Activated CD4-positive, alpha-beta T cell treated with anti-CD3 and anti-CD28 coated beads, Interleukin-10, Interleukin-2, amounts not matched to agents 100 ng/mL and 50 ng/mL, durations not matched to agents 16 hours and 8 hours (primary cell): Measurements from ENCODE around the gene CNKSR3.

Source experiments
- DNase-seq: peaks from one replicate; pipeline ENCODE4 v3.0.0-alpha.2; 2020

The CNKSR3 gene

GRCh38 chr6:154448448-154449096 lies 61.9 kb downstream of the CNKSR3 start:
- DNase-seq = no peak

- no peak for DNase-seq
Measured at GRCh38 chr6:154447954-154448353, 62.5 kb downstream of the CNKSR3 start.

DNA sequence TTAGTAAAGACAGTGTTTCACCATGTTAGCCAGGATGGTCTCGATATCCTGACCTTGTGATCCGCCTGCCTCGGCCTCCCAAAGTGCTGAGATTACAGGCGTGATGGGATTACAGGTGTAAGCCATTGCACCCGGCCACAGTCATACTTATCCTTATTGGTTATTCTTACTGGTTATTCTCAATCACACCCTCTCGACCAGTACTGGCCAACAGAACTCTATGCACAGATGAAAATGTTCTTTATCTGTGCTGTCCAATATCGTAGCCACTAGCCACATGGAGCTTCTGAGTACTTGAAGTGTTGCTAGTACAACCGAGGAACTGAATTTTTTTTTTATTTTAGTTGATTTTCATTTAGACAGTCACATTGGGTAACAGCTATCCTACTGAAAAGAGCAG lies 63.5 kb downstream of the CNKSR3 start:
- DNase-seq = no peak

DNA sequence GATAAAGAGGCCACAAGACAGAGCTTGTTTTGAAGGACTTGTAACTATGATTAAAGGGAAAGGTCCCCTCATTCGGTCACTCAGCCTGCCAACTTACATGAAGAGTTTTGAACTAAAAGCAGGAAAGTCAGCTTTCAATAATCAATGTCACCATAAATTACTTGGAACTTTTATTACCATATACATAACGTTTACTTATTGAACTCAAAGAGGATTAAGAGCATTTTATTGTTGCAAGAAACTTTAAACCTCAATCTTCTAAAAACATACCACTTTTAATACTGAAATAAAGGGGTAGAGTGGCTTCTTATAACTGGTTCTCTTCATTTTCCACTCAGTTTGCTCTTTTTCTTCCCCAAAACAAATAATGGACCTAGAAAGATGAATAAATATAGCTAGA lies 65.1 kb downstream of the CNKSR3 start:
- no peak for DNase-seq

DNA sequence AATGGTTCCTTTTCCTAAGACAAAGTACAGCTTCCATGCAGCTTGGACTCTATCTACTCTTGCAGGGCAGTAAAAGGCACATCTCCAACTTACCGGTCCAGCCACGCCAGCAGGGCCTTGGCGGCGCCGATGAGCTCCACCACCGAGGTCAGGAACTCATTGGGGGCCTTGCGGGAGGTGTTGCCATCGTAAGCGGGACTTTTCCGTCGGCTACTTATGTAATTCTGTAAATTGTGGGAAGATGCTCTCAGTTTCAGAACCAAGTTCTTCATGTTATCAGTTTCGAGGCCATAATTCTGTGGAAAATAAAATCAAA lies 68.5 kb downstream of the CNKSR3 start:
- no peak for DNase-seq

GRCh38 chr6:154440422-154441043 lies 70.0 kb downstream of the CNKSR3 start:
- DNase-seq = no peak

- DNase-seq = no peak
Measured at GRCh38 chr6:154440022-154440421, 70.5 kb downstream of the CNKSR3 start.

GRCh38 chr6:154438882-154439415 lies 71.5 kb downstream of the CNKSR3 start:
- no peak for DNase-seq

- DNase-seq = no peak
Measured at GRCh38 chr6:154435400-154435945, 75.0 kb downstream of the CNKSR3 start.

GRCh38 chr6:154434662-154435061 lies 75.8 kb downstream of the CNKSR3 start:
- no peak for DNase-seq

DNA sequence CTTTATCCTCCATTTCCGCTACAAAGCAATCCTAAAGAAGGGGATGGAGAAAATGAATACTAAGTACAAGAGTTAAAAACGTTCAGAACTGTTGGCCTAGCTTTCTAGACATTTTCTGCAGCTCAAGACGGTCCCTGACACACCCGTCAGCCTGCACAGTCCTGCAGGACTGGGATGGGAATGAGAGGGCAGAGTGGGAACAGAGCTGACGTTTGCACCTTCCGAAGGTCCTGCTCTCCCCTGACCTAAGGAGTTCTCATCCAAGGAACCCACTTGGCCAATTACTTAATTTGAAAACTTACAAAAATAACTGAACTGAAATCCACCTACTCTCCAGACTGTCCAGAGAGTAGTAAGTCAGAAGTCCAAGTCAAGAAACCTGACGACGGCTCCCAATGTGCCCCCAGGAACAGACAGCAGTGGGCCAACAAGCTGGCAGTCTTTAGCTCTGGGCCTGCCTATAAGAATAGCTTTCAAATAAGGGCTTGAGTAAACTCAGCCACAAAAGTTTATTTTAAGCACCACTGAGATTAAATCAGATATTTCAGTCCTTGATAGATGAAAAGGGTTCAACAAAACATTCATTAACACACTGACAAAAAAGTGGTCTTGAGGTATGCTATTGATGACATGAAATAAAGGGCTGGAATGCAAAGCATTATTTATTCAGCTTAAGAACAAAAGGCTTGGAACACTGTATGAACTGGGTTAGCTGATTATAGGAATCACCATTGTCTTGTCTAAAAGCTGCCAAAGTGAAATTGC lies 76.8 kb downstream of the CNKSR3 start:
- no peak for DNase-seq

GRCh38 chr6:154432533-154433476 lies 77.7 kb downstream of the CNKSR3 start:
- no peak for DNase-seq

DNA sequence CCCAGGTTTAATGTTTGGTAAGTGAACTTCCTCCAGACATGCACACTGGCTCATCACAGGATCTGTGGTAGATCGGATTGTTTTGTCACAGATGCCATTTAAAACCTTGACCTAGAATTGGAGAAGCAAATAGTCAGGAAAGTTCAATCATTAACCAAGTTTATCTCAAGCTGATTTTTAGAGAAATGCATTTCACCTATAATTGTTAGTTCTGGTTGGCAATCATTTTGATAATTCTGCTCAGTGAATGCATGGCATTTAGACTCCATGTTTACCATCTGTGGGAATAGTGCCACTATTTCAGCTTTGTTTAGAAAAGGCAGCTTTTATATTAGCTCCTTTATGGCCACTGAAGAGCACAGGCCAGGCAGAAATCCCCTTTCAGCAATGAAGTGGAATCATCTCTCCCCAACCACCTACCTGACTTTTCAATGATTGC lies 80.0 kb downstream of the CNKSR3 start:
- no peak for DNase-seq

GRCh38 chr6:154429711-154430110 lies 80.8 kb downstream of the CNKSR3 start:
- no peak for DNase-seq

DNA sequence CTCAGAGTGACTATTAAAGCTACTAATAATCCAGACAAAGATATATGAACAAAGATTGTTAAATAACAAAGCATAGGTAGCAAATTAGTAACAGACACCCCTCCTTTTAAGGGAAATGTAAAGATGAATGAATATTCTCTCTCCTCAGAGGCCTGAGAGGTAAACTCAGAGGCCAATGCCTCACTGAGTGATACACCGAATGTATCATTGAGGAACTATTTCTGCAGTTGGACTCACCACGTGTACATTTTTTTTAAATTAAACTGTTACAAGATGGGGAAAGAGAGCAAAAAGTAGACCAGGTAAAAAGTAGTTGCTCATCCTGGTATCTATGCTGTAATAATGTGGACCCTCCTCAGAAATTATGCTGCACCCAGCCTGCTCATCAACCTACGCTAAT lies 81.6 kb downstream of the CNKSR3 start:
- no peak for DNase-seq

DNA sequence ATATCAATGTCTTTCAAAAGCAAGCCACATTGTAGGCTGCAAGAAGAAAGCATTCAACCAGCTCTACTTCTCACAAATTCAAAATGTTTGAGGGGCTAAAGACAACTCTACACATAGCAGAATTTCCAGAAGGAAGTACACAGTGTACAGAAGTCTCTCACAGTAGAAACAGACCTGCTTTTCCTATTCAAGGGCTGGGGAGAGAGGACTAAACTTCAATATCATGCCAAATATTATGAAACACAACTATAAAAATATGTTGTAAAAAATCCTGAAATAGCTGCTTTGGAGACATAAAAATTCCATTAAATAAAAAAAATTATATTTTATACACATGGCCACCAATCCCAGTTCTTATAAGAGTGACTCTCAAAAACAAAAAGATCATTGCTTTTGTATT lies 83.0 kb downstream of the CNKSR3 start:
- no peak for DNase-seq

- no peak for DNase-seq
Measured at GRCh38 chr6:154426997-154427396, 83.5 kb downstream of the CNKSR3 start.

DNA sequence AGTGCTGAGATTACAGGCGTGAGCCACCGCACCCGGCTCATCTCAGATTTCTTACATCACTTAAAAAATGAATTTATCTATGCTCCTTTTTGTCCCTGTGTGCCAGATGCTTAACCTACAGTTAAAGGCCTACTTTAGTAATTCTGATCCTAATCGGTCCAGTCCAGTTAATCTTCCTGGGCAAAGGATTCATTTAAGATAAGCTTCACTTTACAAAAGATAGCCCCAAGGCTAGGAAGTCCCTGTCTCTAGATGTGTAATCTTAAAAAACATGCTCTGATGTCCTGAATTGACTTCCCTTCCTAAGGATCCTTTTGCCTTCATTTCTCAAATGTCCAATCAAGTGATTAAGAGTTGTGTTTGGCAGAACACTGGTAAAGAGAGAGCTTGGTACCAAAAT lies 85.5 kb downstream of the CNKSR3 start:
- DNase-seq = no peak

- no peak for DNase-seq
Measured at GRCh38 chr6:154414021-154414813, 96.3 kb downstream of the CNKSR3 start.

GRCh38 chr6:154412106-154412820 lies 98.2 kb downstream of the CNKSR3 start:
- no peak for DNase-seq

DNA sequence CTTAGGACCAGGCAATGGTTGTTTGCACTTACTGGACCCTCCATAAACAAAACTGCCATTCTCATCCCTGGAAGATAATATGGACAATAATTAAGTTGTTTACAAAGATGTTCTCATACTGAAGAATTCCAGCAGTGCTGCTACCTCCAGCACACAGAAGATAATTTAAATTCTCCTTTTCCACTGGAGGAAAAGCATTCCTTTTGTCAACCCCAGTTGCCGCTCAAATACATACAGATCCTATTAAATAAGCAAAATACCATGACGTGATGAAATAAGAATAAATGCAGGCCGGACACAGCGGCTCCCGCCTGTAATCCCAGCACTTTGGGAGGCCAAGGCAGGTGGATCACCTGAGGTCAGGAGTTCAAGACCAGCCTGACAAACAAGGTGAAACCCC lies 99.4 kb downstream of the CNKSR3 start:
- no peak for DNase-seq
